HG03103 (cell line): ENCODE results near the gene BATF.
"Not testable (repeated sequence)": the region's sequence is repeated elsewhere in the genome, so short reads cannot be mapped to it uniquely, and the experiment has no call there.

Experiments used
- ATAC-seq: cut with Tn5 transposase; IDR thresholded peaks from one replicate; pipeline ENCODE4 v1.9.1; 2021; ENCODE audit warnings: low read depth; ENCODE audit not compliant: unreplicated experiment

BATF gene

GRCh38 chr14:75522224-75522982 lies at the start of gene BATF:
TSS of gene BATF (plus strand) at chr14:75522469. CDS start at chr14:75522683, 214 bp downstream.
- peak; percentile 32 for ATAC-seq

GRCh38 chr14:75474127-75474526 lies 48.1 kb upstream of the BATF start:
- ATAC-seq = not testable (repeated sequence)

GRCh38 chr14:75476274-75476995 lies 45.8 kb upstream of the BATF start:
- ATAC-seq = no peak

- ATAC-seq = no peak
These were observed 44.4 kb upstream of the BATF start for GRCh38 chr14:75477881-75478280.

- ATAC-seq = no peak
These were observed 42.3 kb upstream of the BATF start for GRCh38 chr14:75479770-75480600.

GRCh38 chr14:75482366-75482765 lies 39.9 kb upstream of the BATF start:
- no peak for ATAC-seq

GRCh38 chr14:75484711-75485429 lies 37.4 kb upstream of the BATF start:
- no peak for ATAC-seq

- no peak for ATAC-seq
These were observed 36.0 kb upstream of the BATF start for GRCh38 chr14:75486318-75486717.

- peak; percentile 61 for ATAC-seq
These were observed 35.1 kb upstream of the BATF start for GRCh38 chr14:75487155-75487671.

GRCh38 chr14:75489480-75489837 lies 32.8 kb upstream of the BATF start:
- ATAC-seq = no peak

GRCh38 chr14:75491376-75491978 lies 30.8 kb upstream of the BATF start:
- ATAC-seq = no peak

GRCh38 chr14:75492832-75493591 lies 29.3 kb upstream of the BATF start:
- ATAC-seq = no peak

GRCh38 chr14:75493592-75494087 lies 28.6 kb upstream of the BATF start:
- ATAC-seq = no peak

GRCh38 chr14:75494896-75495295 lies 27.4 kb upstream of the BATF start:
- ATAC-seq = no peak

GRCh38 chr14:75495399-75495798 lies 26.9 kb upstream of the BATF start:
- no peak for ATAC-seq

- ATAC-seq = no peak
These were observed 26.4 kb upstream of the BATF start for GRCh38 chr14:75495882-75496281.

GRCh38 chr14:75496755-75497154 lies 25.5 kb upstream of the BATF start:
- ATAC-seq = no peak

- ATAC-seq = no peak
These were observed 25.1 kb upstream of the BATF start for GRCh38 chr14:75497191-75497590.

- ATAC-seq = no peak
These were observed 24.6 kb upstream of the BATF start for GRCh38 chr14:75497701-75498100.
